Bronchial epithelial cell (primary cell): Measurements from ENCODE around the gene CHCHD10. TPM values are rescaled to one million over a fixed set of nuclear protein-coding genes. Genes with fewer than 3 reads are reported as not detected.
A peak's percentile ranks its signal among the peaks of the same experiment; 100 is the strongest.

ENCODE experiments used
- DNase-seq: peaks from one replicate; pipeline ENCODE4 v3.0.0-alpha.2; 2010; ENCODE audit warnings: low read depth
- FAIRE-seq: peaks from 2 replicates; lab custom pipeline; 2011; peaks lifted over from hg19 to GRCh38; lab: Jason Lieb, UNC
- H3K27me3 ChIP-seq: 2 replicates; pipeline ENCODE4 v1.5.1; 2011; ENCODE audit warnings: low read length; ENCODE audit not compliant: control insufficient read depth, insufficient read depth
- H3K36me3 ChIP-seq: 2 replicates; pipeline ENCODE4 v1.5.1; 2011; ENCODE audit warnings: low read length; ENCODE audit not compliant: control insufficient read depth, insufficient read depth
- H3K4me3 ChIP-seq: 2 replicates; pipeline ENCODE4 v1.5.1; 2011; ENCODE audit warnings: mild to moderate bottlenecking, low read depth, low read length, control low read depth
- total RNA-seq: library from RNA; depleted of rRNA; stranded (reverse); fragments of >200 nt; gene quantifications from 2 replicates; pipeline ENCODE4 v1.2.1, GENCODE V29; 2014
- TF ChIP-seq, protein P1 (sequence below): IDR thresholded peaks from 2 replicates; pipeline ENCODE4 v1.5.1; 2011; ENCODE audit warnings: mild to moderate bottlenecking, moderate library complexity, low read length, control low read depth, inconsistent platforms; ENCODE audit not compliant: insufficient read depth, severe bottlenecking

The CHCHD10 gene
- total RNA-seq, 1 donor from 2014 or later: 4.5 TPM

DNA sequence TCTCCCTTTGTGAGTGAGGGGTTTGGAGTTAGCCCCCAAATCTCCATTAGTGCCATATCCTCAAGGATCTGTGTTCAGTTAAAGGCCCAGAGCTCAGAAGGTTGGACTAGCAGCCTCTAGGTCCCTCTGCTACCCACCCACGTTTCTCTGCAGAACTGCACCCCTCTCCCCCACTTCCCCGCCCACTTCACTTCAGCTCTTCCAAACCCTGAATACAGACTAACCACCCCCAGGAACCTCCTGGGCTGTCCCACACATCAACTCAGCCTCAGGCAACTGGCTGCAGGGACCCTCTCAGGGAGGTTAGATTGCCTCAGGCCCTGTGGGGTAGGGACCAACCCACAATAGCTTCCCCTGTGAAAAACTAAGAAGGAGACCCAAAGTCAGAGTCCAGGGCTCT is 14.4 kb downstream of the CHCHD10 start:
- FAIRE-seq (no peak), DNase-seq (no peak)
- Histone ChIP-seq H3K36me3 (no peaks in the 10 kb centered on the region), H3K27me3 (no peaks in the 10 kb centered on the region), H3K4me3 (no peak overlapping the region)
- TF ChIP-seq, protein P1, sequence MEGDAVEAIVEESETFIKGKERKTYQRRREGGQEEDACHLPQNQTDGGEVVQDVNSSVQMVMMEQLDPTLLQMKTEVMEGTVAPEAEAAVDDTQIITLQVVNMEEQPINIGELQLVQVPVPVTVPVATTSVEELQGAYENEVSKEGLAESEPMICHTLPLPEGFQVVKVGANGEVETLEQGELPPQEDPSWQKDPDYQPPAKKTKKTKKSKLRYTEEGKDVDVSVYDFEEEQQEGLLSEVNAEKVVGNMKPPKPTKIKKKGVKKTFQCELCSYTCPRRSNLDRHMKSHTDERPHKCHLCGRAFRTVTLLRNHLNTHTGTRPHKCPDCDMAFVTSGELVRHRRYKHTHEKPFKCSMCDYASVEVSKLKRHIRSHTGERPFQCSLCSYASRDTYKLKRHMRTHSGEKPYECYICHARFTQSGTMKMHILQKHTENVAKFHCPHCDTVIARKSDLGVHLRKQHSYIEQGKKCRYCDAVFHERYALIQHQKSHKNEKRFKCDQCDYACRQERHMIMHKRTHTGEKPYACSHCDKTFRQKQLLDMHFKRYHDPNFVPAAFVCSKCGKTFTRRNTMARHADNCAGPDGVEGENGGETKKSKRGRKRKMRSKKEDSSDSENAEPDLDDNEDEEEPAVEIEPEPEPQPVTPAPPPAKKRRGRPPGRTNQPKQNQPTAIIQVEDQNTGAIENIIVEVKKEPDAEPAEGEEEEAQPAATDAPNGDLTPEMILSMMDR: no peak

DNA sequence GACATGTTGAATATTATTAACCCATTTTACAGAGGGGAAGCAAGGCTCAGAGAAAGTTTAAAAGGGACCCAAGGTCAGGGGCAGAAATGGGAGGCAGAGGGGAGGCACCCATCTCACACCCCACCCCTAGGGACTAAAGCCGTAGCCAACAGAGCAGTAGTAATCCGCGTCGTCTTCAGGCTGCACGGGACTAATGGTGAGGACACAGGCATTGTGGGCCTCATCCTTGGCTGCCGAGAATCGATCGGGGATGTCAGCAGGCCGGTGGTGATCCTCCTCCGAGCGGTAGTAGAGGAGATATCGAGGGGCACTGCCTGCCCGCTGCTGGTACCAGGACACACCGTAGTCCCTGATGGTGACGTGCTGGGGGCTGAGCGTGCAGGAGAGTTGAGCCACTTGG is 15.0 kb downstream of the CHCHD10 start:
- no peak for DNase-seq
- no peaks in the 10 kb centered on the region for H3K27me3 ChIP-seq
- FAIRE-seq: no peak
- H3K4me3 ChIP-seq: no peak overlapping the region
- TF ChIP-seq, protein P1: no peak
- H3K36me3 ChIP-seq: no peaks in the 10 kb centered on the region

DNA sequence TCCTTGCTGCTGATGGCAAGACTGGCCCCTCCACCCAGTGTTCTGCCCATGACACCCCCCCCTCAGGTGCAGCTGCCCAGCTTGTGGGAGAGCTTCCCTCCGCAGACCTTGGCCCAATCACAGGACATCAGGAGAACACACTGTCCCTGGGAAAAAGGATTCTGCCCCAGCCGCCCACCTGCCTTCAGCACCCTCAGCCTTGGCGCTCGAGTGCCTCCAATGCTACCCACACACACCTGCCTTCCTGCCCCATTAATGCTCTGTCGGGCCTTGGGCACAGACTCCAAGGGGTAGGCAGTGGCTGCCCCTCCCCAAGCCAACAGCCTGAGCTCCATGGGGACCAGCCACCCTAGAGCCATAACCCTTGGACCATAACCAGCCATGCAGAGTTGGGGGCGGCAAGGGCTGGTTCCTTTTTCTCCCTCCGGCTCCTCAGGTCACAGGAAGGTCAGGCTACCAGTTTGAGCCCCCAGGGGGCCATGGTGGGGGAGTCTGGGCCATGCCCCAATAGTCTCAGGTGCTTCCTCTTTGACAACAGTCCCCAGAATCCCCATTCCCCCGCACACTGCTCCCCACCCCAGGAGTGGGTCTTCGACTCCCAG is 15.6 kb downstream of the CHCHD10 start:
- no peak overlapping the region for H3K4me3 ChIP-seq
- TF ChIP-seq, protein P1: no peak

DNA sequence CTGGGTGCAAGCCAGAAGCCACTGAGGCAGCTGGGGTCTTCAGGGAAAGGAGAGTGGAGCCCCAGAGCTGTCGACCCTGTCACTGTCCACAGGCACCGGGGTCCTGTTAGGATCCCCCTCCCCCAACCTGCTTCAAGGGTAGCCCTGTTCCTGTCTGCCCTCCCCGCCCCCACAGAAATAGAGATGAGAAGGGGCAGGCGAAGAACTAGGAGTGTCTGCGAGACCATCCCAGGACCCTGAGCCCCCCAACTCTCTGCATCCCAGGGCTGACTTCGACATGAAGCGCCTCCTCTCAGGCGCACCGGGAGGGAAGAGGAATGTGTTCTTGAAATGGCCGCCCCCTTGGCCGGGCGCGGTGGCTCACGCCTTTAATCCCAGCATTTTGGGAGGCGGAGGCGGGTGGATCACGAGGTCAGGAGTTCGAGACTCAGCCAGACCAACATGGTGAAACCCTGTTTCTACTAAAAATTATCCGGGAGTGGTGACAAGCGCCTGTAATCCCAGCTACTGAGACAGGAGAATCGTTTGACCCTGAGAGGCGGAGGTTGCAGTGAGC is 16.3 kb downstream of the CHCHD10 start:
- peak overlapping the region; percentile 70 for H3K4me3 ChIP-seq
- peak; percentile 11 for DNase-seq

More for the DNA sequence above, 15.6 kb downstream of the CHCHD10 start:
- DNase-seq (no peak), FAIRE-seq (no peak)
- H3K27me3 ChIP-seq: no peaks in the 10 kb centered on the region
- no peaks in the 10 kb centered on the region for H3K36me3 ChIP-seq

DNA sequence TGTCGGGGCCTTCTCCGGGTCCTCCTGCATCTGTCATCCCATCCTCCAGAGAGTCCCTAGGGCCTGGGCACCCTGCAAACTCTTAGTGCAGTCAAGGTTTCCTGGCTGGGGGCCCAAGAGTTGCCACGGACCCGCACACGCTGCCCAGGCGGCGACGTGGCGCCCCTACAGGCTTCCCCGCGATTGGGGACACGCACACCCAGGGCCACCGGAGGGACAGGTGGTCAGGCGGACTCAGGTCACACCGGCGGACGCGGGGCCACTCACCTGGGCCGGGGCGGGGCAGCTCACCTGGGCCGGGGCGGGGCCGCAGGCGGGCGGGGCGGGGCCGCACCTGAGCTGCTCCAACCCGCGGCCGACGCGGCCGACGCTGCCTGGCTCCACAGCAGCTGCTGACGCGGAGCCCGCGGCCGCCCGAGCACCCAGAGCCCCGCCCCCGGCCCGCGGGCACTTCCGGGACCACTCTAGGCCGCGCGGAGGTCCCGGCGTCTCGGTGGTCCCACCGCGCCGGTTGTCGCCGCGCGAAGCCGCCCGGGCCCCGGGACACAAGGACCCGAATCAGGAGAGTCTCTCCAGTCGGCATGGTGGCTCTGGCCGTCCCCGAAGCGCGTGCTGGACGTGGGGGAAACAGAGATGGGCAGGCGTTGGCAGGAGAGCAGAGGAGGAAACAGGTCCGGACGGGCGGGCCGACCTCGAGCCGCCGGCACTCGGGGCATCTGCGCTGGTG is 16.9 kb downstream of the CHCHD10 start, which contains the start of gene ZNF70:
ZNF70 (minus strand) TSS at position 399 of the 727 bp plus-strand sequence. CDS start 5,972 bp downstream, outside the sequence.
- FAIRE-seq: no peak
- Histone ChIP-seq H3K36me3 (no peaks in the 10 kb centered on the region), H3K27me3 (no peaks in the 10 kb centered on the region), H3K4me3 (peak within 1 kb of the TSS; percentile 70)
- TF ChIP-seq, protein P1: no peak
- DNase-seq: peak; percentile 65

More for the DNA sequence above, 16.3 kb downstream of the CHCHD10 start:
- TF ChIP-seq, protein P1: no peak
- H3K36me3 ChIP-seq: no peaks in the 10 kb centered on the region
- FAIRE-seq: no peak
- no peaks in the 10 kb centered on the region for H3K27me3 ChIP-seq
